Lung (tissue), 12 donors: ENCODE measurements around the gene PSMC3IP. TPM values are rescaled to one million over a fixed set of nuclear protein-coding genes. Genes with fewer than 3 reads are reported as not detected.
A peak's percentile ranks its signal among the peaks of the same experiment; 100 is the strongest.

ENCODE experiments used
- ATAC-seq: fragments of 200-7000 bp; cut with Tn5 transposase; one replicate; pipeline ENCODE4 v1.9.1; 2020; ENCODE audit warnings: moderate number of reproducible peaks; ENCODE audit not compliant: insufficient read depth, low FRiP score
- DNase-seq, 3 donors: peaks; one replicate each; pipeline ENCODE4 v3.0.0-alpha.2; 2013 to 2017
- H3K27ac ChIP-seq, 2 donors: one replicate each; pipeline ENCODE4 v1.5.1; 2013; ENCODE audit warnings: mild to moderate bottlenecking in 2 of 2, moderate library complexity in 2 of 2, control low read depth in 1 of 2, inconsistent platforms in 1 of 2, low read depth in 1 of 2, low read length in 1 of 2
- H3K27me3 ChIP-seq, 3 donors: one replicate each; pipeline ENCODE4 v1.5.1; 2013; ENCODE audit warnings: low read length in 2 of 3; ENCODE audit not compliant: control insufficient read depth in 3 of 3, insufficient read depth in 3 of 3
- H3K36me3 ChIP-seq, 4 donors: one replicate each; pipeline ENCODE4 v1.5.1; 2013; ENCODE audit warnings: low read length in 4 of 4, mild to moderate bottlenecking in 1 of 4, moderate library complexity in 1 of 4; ENCODE audit not compliant: control insufficient read depth in 4 of 4, insufficient read depth in 4 of 4
- H3K4me1 ChIP-seq, 5 donors: one replicate each; pipeline ENCODE4 v1.5.1; 2013; ENCODE audit warnings: low read length in 5 of 5, mild to moderate bottlenecking in 2 of 5, moderate library complexity in 1 of 5; ENCODE audit not compliant: control insufficient read depth in 5 of 5, insufficient read depth in 5 of 5
- H3K4me3 ChIP-seq: one replicate; pipeline ENCODE4 v1.5.1; 2013; ENCODE audit warnings: mild to moderate bottlenecking, control low read depth, moderate library complexity
- H3K9ac ChIP-seq, 2 donors: one replicate each; pipeline ENCODE4 v1.5.1; 2013; ENCODE audit warnings: low read length in 2 of 2, control low read depth in 1 of 2; ENCODE audit not compliant: insufficient read depth in 1 of 2
- H3K9me3 ChIP-seq, 4 donors: one replicate each; pipeline ENCODE4 v1.5.1; 2013; ENCODE audit warnings: low read length in 3 of 4, mild to moderate bottlenecking in 1 of 4, moderate library complexity in 1 of 4; ENCODE audit not compliant: control insufficient read depth in 4 of 4, insufficient read depth in 3 of 4
- WGBS, 2 donors: extraction: QIAGEN DNeasy Blood & Tissue Kit; methylation state at CpG; one replicate each; pipeline ENCODE4 v1.1.7; 2013; 5-methylcytosine and 5-hydroxymethylcytosine counted together
- polyA plus RNA-seq, 2 donors: library from polyadenylated mRNA; stranded (reverse); fragments of 200-250 nt; gene quantifications; one replicate each; pipeline ENCODE4 v1.2.1, GENCODE V29; 2013
- total RNA-seq, 2 donors: library from RNA; depleted of rRNA in 1 of 2; stranded (reverse); fragments of >200 nt in 1 of 2; gene quantifications; one replicate each; pipeline ENCODE4 v1.2.1, GENCODE V29; 2014 to 2021
- TF ChIP-seq, protein P1 (sequence below): IDR thresholded peaks from 2 replicates; pipeline ENCODE4 v1.5.1; 2012; ENCODE audit warnings: mild to moderate bottlenecking; ENCODE audit errors: control extremely low read depth, extremely low read depth
- donor health status: control.
- donor health status: control.
- donor health status: Bipolar disorder and iron deficiency.
- donor health status: healthy.
- donor health status: DM: yes; HTN: yes; CAD: no.

The PSMC3IP gene
- total and polyA plus RNA-seq, 4 donors, result 3.4 to 7.5 (median 4.0) TPM

DNA sequence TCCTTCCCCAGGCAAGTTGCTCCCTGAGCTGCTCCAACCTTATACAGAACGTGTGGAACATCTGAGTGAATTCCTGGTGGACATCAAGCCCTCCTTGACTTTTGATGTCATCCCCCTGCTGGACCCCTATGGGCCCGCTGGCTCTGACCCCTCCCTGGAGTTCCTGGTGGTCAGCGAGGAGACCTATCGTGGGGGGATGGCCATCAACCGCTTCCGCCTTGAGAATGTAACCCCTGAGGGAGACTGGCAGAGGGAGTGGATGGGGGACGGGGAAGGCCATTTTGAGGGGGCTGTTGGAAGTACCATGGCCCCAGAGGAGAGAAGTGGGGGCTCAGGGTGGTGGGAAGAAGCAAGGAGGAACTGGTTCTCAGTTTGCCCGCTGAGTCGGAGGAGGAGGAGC lies 13.6 kb downstream of the PSMC3IP start:
- DNase-seq, result no peak
- H3K27me3 ChIP-seq, result no peaks in the 10 kb centered on the region
- TF ChIP-seq, protein P1, sequence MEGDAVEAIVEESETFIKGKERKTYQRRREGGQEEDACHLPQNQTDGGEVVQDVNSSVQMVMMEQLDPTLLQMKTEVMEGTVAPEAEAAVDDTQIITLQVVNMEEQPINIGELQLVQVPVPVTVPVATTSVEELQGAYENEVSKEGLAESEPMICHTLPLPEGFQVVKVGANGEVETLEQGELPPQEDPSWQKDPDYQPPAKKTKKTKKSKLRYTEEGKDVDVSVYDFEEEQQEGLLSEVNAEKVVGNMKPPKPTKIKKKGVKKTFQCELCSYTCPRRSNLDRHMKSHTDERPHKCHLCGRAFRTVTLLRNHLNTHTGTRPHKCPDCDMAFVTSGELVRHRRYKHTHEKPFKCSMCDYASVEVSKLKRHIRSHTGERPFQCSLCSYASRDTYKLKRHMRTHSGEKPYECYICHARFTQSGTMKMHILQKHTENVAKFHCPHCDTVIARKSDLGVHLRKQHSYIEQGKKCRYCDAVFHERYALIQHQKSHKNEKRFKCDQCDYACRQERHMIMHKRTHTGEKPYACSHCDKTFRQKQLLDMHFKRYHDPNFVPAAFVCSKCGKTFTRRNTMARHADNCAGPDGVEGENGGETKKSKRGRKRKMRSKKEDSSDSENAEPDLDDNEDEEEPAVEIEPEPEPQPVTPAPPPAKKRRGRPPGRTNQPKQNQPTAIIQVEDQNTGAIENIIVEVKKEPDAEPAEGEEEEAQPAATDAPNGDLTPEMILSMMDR, result no peak
- WGBS, 2 donors, result 75 to 85% methylated on average over 9 of the region's 9 CpGs
- H3K27ac ChIP-seq, result peak overlapping the region in 1 of 2 donors; percentile 10
- H3K9me3 ChIP-seq, result no peaks in the 10 kb centered on the region
- no peak overlapping the region for H3K9ac ChIP-seq
- H3K36me3 ChIP-seq, result peaks cover under 1 to 27% (median 24%) of the 10 kb centered on the region in 4 donors
- no peak overlapping the region for H3K4me3 ChIP-seq
- peaks cover 3 to 37% (median 18%) of the 10 kb centered on the region in 5 donors for H3K4me1 ChIP-seq
- no peak for ATAC-seq

DNA sequence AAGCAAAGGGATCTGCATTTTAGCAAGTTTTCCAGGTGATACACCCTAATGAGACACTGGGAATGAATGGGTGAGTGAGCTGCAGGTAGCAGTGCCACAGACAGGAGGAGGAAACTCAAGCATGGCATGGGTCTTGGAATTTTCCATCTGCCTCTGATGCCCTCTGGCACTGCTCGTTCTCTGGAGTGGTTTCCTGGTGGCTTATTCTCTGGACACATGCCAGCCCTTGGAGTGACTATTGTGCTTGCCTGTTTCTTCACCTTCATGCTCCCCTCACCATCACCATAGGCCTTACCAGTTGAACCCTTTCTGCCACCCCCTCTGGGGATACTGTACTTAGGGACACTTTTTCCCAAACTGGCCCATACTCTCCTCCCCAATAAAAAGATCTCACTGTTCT lies 14.0 kb downstream of the PSMC3IP start:
- ATAC-seq (no peak), DNase-seq (no peak)
- H3K4me1 ChIP-seq, result peaks cover 3 to 37% (median 18%) of the 10 kb centered on the region in 5 donors
- H3K9ac ChIP-seq, result peak overlapping the region in 1 of 2 donors; percentile 62
- WGBS, 2 donors, result 0 to 18% methylated on average over 1 of the region's 1 CpG
- no peaks in the 10 kb centered on the region for H3K9me3 ChIP-seq
- TF ChIP-seq, protein P1, result no peak
- H3K27me3 ChIP-seq, result no peaks in the 10 kb centered on the region
- no peak overlapping the region for H3K4me3 ChIP-seq
- peaks cover 0 to 24% (median 20%) of the 10 kb centered on the region in 4 donors for H3K36me3 ChIP-seq
- peak overlapping the region in 1 of 2 donors; percentile 10 for H3K27ac ChIP-seq

DNA sequence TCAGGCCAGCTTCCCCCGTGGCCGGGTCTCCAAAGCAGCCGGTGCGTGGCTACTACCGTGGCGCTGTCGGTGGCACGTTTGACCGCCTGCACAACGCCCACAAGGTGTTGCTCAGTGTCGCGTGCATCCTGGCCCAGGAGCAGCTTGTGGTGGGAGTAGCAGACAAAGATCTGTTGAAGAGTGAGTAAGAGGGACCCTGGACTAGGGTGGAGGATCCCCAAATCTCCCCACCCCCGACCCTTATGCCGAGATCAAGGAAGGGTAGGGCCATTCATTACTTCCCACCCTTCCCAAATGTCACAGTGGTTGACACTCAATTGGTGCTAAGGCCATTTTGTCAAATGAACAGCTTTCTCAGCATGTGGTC lies 14.4 kb downstream of the PSMC3IP start:
- Histone ChIP-seq H3K9ac (peak overlapping the region; percentile 24 to 78), H3K9me3 (no peaks in the 10 kb centered on the region), H3K36me3 (peaks cover 0 to 22% (median 18%) of the 10 kb centered on the region in 4 donors), H3K4me3 (peak overlapping the region; percentile 97), H3K27me3 (no peaks in the 10 kb centered on the region), H3K27ac (peak overlapping the region in 1 of 2 donors; percentile 94), H3K4me1 (peaks cover 3 to 34% (median 18%) of the 10 kb centered on the region in 5 donors)
- WGBS, 2 donors, result 76 to 80% methylated on average over 14 of the region's 14 CpGs
- ATAC-seq, result no peak
- TF ChIP-seq, protein P1, result no peak
- DNase-seq, result no peak
